Activated CD4-positive, alpha-beta memory T cell treated with anti-CD3 and anti-CD28 coated beads, Interleukin-2, amount 10 ng/mL, durations not matched to agents 7 days and 5 days (primary cell): ENCODE results near the gene TECPR1. TPM values are rescaled to one million over a fixed set of nuclear protein-coding genes. Genes with fewer than 3 reads are reported as not detected.

ENCODE experiments used
- CTCF ChIA-PET: fragments of 350-600 bp; sonication (Branson Sonifier 250); formaldehyde crosslinking; loops from one replicate; lab custom pipeline; 2021; ENCODE audit warnings: antibody characterized with exemption, inconsistent platforms; lab: Charles Lee
- POLR2A ChIA-PET: fragments of 350-600 bp; sonication (Branson Sonifier 250); formaldehyde crosslinking; loops from one replicate; lab custom pipeline; 2021; ENCODE audit warnings: antibody characterized with exemption; lab: Charles Lee
- DNase-seq: peaks from one replicate; pipeline ENCODE4 v3.0.0-alpha.2; 2020
- H3K27ac Mint-ChIP-seq: one replicate; pipeline ENCODE4 v1.8.0; 2021; ENCODE audit warnings: mild to moderate bottlenecking, mixed read lengths
- H3K27me3 Mint-ChIP-seq: one replicate; pipeline ENCODE4 v1.8.0; 2021; ENCODE audit warnings: mixed read lengths
- H3K36me3 Mint-ChIP-seq: one replicate; pipeline ENCODE4 v1.8.0; 2021; ENCODE audit warnings: low read depth, mixed read lengths
- H3K4me1 Mint-ChIP-seq: one replicate; pipeline ENCODE4 v1.8.0; 2021; ENCODE audit warnings: mixed read lengths
- H3K4me3 Mint-ChIP-seq: one replicate; pipeline ENCODE4 v1.8.0; 2021; ENCODE audit warnings: mild to moderate bottlenecking, mixed read lengths
- H3K9me3 Mint-ChIP-seq: one replicate; pipeline ENCODE4 v1.8.0; 2021; ENCODE audit warnings: mixed read lengths
- total RNA-seq, 2 experiments: library from RNA; stranded (reverse); gene quantifications; one replicate each; pipeline ENCODE4 v1.2.3, GENCODE V29; 2021

Gene TECPR1
- total RNA-seq, 2 experiments from 2014 or later, result 63.9 to 69.4 TPM

DNA sequence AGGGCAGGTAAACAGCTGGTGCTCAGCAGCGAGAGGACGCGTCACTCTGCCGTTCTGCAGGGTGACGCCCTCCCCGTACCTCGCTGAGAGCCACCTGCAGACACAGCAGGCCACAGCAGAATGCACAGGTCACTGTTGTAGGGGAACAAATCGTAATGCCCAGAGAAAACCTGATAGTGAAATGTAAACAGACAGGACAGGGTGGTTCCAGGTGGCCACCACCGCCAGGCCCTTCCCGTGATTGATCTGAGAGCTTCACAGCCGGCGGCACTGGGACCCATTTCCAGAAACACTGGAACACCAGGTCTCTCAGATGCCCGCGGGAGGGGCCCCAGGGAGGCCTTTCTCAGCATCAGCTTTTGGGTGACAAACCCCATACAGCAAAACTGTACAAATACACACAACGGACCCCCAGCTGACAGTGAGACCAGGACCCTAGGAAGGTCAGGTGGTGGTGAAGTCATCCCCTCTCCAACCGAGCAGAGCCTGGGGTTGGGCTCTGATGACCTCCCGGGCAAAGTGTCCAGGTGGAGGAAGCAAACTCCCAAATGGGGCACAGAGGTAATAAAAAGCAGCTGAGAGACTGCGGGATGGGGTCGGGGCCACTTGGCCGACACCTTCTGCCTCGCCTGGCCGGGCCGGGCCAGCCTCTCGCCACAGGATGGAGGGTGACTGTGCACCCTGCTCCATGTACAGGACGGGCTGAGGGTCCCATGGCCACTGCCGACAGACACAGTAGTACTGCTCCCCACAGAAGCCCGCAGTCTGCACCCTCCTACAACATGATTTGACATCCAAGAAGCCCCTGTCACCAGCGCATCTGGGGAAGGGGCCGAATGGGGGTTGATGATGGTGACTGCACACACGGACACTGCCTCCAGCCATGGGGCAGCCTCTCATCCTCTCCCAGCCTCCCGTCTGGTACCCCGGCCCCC, 36.2 kb downstream of the TECPR1 start:
- ChIA-PET POLR2A (interaction anchor here (1.1 kb wide), 1 partner anchor 35 kb away, joined by 4 read pairs; no protein-coding TSS in a partner anchor), CTCF (no interaction called here)
- H3K36me3 Mint-ChIP-seq, result peaks cover 10% of the 10 kb centered on the region
- peaks cover 17% of the 10 kb centered on the region for H3K4me1 Mint-ChIP-seq
- no peak overlapping the region for H3K27ac Mint-ChIP-seq
- no peaks in the 10 kb centered on the region for H3K9me3 Mint-ChIP-seq
- H3K4me3 Mint-ChIP-seq, result no peak overlapping the region
- no peak for DNase-seq
- no peaks in the 10 kb centered on the region for H3K27me3 Mint-ChIP-seq

DNA sequence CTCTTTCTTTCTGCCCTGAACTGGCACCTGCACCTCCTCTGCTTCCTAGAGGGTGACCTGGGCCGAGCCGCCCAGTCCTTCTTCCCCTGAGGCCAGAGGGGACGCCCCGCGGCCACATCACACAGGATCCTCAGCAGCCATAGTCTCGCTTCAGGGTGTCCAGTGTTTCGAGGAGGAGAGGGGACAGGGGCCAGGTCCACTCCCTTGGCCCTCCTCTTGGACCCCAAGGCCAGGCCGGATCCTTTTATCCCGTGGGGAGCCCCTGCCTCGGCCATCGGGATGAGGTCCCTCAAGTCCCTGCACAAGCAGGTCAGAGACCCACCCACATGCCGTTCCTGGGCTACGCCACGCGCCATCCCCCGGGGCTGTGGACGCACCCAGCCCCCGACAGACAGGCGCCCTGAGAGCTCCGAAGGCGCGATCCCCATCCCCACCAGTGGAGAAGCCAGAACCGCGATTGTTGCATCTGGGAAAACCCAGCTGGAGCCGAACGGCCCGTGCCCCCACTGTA, 37.2 kb downstream of the TECPR1 start:
- Mint-ChIP-seq H3K27ac (no peak overlapping the region), H3K9me3 (no peaks in the 10 kb centered on the region), H3K4me3 (no peak overlapping the region), H3K27me3 (no peaks in the 10 kb centered on the region), H3K4me1 (peaks cover 18% of the 10 kb centered on the region), H3K36me3 (peaks cover 10% of the 10 kb centered on the region)
- ChIA-PET CTCF (no interaction called here), POLR2A (no interaction called here)
- DNase-seq, result no peak

DNA sequence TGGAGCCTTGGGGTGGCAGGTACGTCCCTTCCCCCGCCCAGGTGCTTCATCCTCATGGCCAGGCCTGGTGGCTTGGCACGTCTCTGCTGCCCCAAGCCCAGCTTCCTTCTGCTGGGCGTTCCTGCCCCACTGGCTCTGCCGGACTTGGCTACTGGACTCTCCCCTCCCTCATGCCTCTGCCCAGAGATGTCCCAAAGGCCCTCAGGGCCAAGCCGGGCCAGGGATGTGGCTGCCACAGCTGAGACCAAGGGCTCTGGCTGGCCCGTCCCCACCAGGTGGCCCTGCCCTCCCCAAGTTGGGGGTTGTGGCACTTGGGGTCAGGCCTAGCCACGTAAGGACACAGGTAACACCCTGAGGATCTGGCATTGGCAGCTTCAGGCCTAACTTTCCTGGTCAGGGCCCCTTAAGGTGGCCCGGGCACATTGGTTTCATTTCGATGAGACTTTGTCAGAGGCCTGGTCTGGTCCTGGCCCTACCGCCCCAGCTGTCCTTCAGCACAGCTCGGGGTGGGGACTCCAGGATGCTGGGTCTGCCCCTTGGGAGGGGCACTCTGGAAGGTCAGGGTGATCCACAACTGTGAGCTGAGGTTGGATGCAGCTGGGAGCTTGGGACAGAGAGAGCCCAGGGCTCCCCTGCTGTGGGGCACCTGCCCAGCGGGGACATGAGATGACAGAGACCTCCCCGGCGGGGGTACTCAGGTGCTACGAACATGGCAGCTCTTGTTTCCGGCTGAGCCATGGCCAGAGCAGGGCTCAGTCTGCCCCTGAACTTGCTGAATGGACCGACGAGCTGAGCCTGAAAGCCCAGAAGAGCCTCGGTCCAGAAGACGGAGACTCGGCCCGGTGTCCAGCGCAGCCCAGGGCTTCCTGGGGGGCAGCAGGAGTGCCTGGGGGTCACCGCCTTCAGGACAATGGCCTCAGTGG, 37.9 kb downstream of the TECPR1 start:
- Mint-ChIP-seq H3K27me3 (no peaks in the 10 kb centered on the region), H3K4me1 (peaks cover 15% of the 10 kb centered on the region), H3K4me3 (no peak overlapping the region), H3K9me3 (no peaks in the 10 kb centered on the region), H3K36me3 (peaks cover 7% of the 10 kb centered on the region), H3K27ac (no peak overlapping the region)
- CTCF ChIA-PET, result no interaction called here
- DNase-seq, result no peak
- POLR2A ChIA-PET, result interaction anchor here (1.0 kb wide), 2 partner anchors 12 to 36 kb away, joined by 3 read pairs; no protein-coding TSS in a partner anchor

DNA sequence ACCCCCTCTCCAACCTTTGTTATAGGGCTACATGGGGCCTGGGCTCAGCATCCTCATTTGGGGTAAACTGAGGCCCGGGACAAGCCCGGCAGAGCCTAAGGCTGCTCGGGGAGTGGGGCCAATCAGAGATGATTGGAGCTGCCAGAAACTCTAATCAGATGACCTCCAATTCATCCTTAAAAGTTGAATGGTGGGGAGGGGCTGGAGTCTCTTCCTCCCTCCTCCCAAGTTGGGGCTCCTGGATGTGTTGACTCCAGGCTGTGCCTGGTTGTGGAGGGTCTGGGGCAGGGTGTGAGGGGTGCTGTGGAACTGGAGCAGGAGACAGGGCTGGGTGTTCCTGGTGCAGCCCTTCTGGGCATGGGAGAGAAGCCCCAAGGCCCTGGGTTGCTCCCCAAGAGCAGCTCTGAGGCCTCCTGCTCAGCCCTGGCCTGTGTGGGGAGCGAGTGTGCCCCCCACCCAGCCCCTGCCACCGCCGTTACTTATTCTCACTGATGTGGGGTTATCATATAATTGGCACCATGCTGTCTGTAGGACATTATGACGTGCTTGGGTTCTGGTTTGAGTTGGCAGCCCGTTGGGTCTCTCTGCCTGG, 38.6 kb downstream of the TECPR1 start:
- peaks cover 3% of the 10 kb centered on the region for H3K36me3 Mint-ChIP-seq
- ChIA-PET POLR2A (interaction anchor here (1.0 kb wide), 2 partner anchors 11 to 37 kb away, joined by 3 read pairs; no protein-coding TSS in a partner anchor), CTCF (no interaction called here)
- H3K4me1 Mint-ChIP-seq, result peaks cover 9% of the 10 kb centered on the region
- no peak overlapping the region for H3K27ac Mint-ChIP-seq
- no peak for DNase-seq
- no peaks in the 10 kb centered on the region for H3K27me3 Mint-ChIP-seq
- H3K9me3 Mint-ChIP-seq, result no peaks in the 10 kb centered on the region
- no peak overlapping the region for H3K4me3 Mint-ChIP-seq

DNA sequence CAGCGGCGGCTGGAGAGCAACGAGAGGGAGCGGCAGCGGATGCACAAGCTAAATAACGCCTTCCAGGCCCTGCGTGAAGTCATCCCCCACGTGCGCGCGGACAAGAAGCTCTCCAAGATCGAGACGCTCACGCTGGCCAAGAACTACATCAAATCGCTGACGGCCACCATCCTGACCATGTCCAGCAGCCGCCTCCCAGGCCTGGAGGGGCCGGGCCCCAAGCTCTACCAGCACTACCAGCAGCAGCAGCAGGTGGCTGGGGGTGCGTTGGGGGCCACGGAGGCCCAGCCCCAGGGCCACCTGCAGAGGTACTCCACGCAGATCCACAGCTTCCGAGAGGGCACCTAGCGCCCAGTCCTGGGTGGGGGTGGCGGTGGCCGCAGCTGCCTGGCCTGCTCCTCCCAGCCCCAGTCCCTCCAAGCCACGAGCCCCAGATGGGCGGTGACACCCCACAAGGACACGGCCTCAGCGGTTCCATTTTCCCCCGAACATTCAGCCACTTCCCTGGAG, 39.4 kb downstream of the TECPR1 start:
- no peak overlapping the region for H3K27ac Mint-ChIP-seq
- H3K4me1 Mint-ChIP-seq, result peaks cover 5% of the 10 kb centered on the region
- no peaks in the 10 kb centered on the region for H3K27me3 Mint-ChIP-seq
- POLR2A ChIA-PET, result interaction anchor here (1.1 kb wide), 1 partner anchor 9 kb away, joined by 4 read pairs; no protein-coding TSS in a partner anchor
- no peaks in the 10 kb centered on the region for H3K9me3 Mint-ChIP-seq
- H3K36me3 Mint-ChIP-seq, result peaks cover 3% of the 10 kb centered on the region
- no peak overlapping the region for H3K4me3 Mint-ChIP-seq
- no peak for DNase-seq
- CTCF ChIA-PET, result no interaction called here

DNA sequence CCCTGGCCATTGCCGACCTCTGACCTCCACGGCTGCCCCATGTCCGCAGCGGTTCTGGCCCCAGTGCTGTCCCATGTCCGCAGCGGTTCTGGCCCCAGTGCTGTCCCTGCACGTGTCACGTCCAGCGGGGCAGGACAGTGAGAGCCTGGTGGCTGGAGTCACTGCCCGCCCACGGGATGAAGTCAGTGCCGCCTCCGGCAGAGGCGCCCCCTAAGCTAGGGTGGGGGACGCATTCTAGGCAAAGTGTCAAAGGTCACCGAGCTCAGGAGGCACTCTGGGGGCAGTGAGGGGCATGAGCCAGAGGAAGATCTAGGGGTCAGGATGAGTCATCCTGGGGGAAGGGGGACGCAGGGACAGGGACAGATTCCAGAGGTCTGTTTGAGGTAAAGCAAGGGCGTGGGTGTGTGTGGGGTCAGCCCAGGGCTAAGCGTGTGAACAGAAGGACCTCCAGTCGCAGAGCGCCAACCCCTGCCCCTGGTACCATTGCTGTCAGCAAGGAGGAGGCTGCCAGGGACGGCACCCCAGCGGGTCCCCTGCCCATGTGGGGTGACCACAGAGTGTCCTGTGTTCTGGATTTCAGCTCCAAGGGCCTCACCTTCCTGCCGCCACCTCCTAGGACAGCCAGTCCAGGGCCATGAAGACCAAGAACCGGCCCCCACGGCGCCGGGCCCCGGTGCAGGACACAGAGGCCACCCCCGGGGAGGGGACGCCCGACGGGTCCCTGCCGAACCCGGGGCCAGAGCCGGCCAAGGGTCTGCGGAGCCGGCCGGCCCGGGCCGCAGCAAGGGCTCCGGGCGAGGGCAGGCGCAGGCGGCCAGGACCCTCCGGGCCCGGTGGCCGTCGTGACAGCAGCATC, 40.1 kb downstream of the TECPR1 start:
- Mint-ChIP-seq H3K4me1 (peaks cover 5% of the 10 kb centered on the region), H3K36me3 (peaks cover 3% of the 10 kb centered on the region), H3K27ac (no peak overlapping the region), H3K4me3 (peak overlapping the region; percentile 43), H3K9me3 (no peaks in the 10 kb centered on the region), H3K27me3 (no peaks in the 10 kb centered on the region)
- no peak for DNase-seq
- ChIA-PET POLR2A (interaction anchor here (1.1 kb wide), 1 partner anchor 9 kb away, joined by 4 read pairs; no protein-coding TSS in a partner anchor), CTCF (no interaction called here)

DNA sequence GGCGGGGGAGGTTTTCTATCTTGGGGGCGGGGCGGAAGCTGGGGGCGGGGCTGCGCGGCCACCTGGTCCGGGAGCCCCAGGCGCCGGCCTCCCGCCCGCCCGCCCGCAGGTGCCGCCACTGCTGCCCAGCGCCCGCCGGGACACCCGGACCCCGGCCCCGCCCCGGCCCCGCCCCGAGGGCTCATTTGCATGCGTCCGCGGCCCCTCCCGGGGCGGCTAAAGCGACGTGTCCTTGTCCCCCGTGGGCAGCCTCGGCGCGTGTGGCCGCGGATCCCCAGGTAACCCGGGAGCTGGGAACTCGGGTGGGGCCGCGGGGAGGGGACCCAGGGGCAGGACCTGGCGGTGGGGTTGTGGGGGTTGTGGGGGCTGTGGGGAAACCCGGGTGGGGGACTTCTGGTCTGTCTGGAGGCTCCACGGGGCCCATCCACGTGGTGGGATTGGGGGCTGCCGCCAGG, 40.8 kb downstream of the TECPR1 start, which contains the start of gene BHLHA15:
TSS of gene BHLHA15 (plus strand) at position 219 of the 455 bp plus-strand sequence. CDS start 871 bp downstream, outside the sequence.
- H3K27ac Mint-ChIP-seq, result no peak within 1 kb of the TSS
- ChIA-PET POLR2A (no interaction called here), CTCF (no interaction called here)
- DNase-seq, result peak; percentile 33
- peaks cover 1% of the 10 kb centered on the region for H3K36me3 Mint-ChIP-seq
- no peaks in the 10 kb centered on the region for H3K27me3 Mint-ChIP-seq
- H3K4me3 Mint-ChIP-seq, result peak within 1 kb of the TSS; percentile 43
- peaks cover 5% of the 10 kb centered on the region for H3K4me1 Mint-ChIP-seq
- H3K9me3 Mint-ChIP-seq, result no peaks in the 10 kb centered on the region

DNA sequence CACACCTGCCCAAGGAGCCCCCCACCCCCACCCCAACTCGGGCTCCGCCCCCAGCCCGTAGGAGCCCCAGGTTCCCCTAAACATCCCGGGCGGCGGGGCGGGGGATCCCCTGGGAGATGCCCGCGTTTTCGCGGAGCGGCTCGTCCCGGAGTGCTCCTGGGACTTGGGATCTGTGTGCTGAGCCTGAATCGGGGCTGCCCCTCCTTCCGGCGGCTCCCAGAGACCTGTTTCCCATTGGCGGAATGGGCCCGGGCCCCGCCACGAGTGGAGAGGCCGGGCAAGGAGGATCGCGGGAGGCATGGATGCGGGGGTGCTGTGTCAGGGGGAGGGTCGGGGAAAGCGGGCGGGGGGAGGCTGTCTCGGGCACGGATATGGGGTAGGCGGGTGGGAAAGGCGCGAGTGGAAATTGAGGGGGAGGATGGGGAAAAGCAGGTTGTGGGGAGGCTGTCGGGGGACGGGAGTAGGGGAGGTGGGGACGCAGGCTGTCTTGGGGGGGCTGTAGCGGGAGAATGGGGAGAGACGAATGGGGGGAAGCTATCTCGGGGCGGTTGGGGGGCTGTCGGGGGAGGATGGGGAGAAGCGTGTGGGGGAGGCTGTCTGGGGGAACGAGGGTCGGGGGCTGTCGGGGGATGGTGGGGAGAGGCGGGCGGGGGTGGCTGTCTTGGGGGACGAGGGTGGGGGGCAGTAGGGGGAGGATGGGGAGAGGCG, 41.4 kb downstream of the TECPR1 start:
- CTCF ChIA-PET, result no interaction called here
- no peaks in the 10 kb centered on the region for H3K27me3 Mint-ChIP-seq
- H3K27ac Mint-ChIP-seq, result no peak overlapping the region
- peaks cover 5% of the 10 kb centered on the region for H3K4me1 Mint-ChIP-seq
- no peak for DNase-seq
- H3K36me3 Mint-ChIP-seq, result peaks cover 5% of the 10 kb centered on the region
- POLR2A ChIA-PET, result no interaction called here
- no peak overlapping the region for H3K4me3 Mint-ChIP-seq
- H3K9me3 Mint-ChIP-seq, result no peaks in the 10 kb centered on the region

DNA sequence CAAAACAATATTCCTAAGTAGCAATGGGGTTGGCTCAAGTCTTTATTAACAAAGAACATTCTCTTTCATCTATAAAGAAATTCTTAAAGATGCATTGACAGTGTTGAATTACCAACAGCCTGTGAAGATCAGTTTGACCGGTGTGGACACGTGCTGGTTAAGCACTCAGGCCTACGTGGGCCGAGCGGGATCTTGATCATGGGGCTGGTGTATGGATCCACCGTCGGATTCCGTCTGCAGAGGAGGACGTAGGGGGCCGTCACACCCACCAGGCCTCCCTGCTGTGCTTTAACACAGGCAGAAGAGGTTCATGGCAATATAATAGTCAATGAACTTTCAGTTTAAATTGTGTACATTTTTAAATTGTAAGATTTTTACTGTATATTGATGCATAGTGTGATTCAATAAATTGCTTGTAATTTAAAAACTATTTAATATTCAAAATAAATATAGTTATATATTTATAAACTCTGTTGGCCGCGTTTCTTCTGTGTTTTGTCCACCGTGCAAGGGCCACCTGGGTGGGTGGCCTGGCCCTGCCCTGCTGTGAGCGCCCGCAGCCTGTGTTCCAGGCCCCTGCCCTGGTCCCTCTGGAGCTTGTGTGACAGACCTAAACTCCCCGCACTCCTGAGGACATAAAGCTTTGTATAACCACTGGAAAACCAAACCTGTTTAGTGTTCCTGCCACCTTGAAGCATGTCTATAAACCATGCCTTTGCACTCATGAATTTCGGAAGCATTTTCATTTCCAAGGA, 42.7 kb downstream of the TECPR1 start:
- CTCF ChIA-PET, result no interaction called here

DNA sequence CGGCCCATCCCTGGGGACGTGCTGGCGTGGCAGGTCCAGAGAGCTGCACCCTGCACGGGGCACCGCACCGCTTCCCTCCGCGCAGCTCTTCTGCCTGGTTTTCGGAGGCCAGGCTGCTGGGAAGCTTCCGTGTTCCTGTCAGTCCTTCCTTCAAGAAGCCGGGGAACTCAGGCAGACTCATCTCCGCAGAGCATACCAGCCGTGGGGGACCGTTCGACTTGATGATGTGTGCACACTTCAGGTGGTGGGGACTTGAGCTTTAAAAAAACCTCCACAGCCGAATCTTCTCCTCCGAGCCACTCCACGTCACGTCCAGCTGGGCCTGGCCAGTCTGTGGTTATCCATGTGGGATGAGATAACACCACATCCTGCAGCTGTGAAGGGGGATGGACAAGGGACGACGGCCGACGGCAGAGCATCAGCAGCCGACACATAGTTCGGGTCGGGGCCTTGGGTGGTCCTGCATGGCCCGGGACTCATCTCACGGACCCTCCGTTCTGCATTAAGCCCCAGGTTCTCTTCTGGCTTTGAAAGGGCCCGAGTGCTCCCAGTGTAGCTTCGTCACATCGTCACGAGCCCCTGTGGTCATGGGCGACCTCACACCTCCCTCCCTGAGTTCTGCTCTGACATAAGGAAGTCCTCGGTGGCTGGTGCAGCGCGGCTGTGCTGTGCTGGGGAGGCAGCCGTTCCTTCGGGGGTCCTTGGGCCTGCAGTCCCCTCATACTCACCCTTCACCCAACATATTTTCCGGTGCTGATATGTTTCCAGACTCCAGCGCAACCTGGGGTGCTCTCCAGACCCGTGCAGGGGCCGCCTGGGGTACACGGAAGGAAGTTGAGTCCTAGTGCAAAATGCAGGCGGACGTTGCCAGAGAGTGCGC, 45.3 kb downstream of the TECPR1 start:
- no peaks in the 10 kb centered on the region for H3K27me3 Mint-ChIP-seq
- peaks cover 26% of the 10 kb centered on the region for H3K4me1 Mint-ChIP-seq
- H3K9me3 Mint-ChIP-seq, result no peaks in the 10 kb centered on the region
- H3K4me3 Mint-ChIP-seq, result no peak overlapping the region
- POLR2A ChIA-PET, result no interaction called here
- DNase-seq, result no peak
- no peak overlapping the region for H3K27ac Mint-ChIP-seq
- CTCF ChIA-PET, result no interaction called here
- H3K36me3 Mint-ChIP-seq, result peaks cover 22% of the 10 kb centered on the region

More for the DNA sequence above, 42.7 kb downstream of the TECPR1 start:
- POLR2A ChIA-PET, result no interaction called here
- H3K36me3 Mint-ChIP-seq, result peaks cover 11% of the 10 kb centered on the region
- DNase-seq, result no peak
- peaks cover 9% of the 10 kb centered on the region for H3K4me1 Mint-ChIP-seq
- no peaks in the 10 kb centered on the region for H3K9me3 Mint-ChIP-seq
- H3K27ac Mint-ChIP-seq, result no peak overlapping the region
- no peaks in the 10 kb centered on the region for H3K27me3 Mint-ChIP-seq
- no peak overlapping the region for H3K4me3 Mint-ChIP-seq
